ENCODE measurements around the gene ABCC12.

- no peak for TF ChIP-seq TAF1 (IDR thresholded peaks at IDR 0.05; ENCODE audit: low read depth, low read length)
- TF ChIP-seq POLR2AphosphoS5 (IDR thresholded peaks at IDR 0.05; ENCODE audit: low read depth, low read length) = no peak
- TF ChIP-seq POU2F2 (IDR thresholded peaks at IDR 0.05; ENCODE audit: low read depth, low read length) = no peak
- TF ChIP-seq PAX5 (IDR thresholded peaks at IDR 0.05; ENCODE audit: insufficient read depth, low read length, severe bottlenecking) = no peak
- no peak for TF ChIP-seq POLR2A (IDR thresholded peaks at IDR 0.05; ENCODE audit: low read depth, low read length)
- TF ChIP-seq SPI1 (IDR thresholded peaks at IDR 0.05; ENCODE audit: low read depth, low read length) = no peak
These were observed 25.2 kb upstream of the ABCC12 start for GRCh38 chr16:48180868-48181480.
